ENCODE measurements around the gene COLGALT1. TPM values are rescaled to one million over a fixed set of nuclear protein-coding genes. Genes with fewer than 3 reads are reported as not detected.

Gene COLGALT1
- total and polyA plus RNA-seq, 4 donors, result 14.4 to 32.2 (median 22.5) TPM

- TF ChIP-seq EGR1 (IDR thresholded peaks at IDR 0.05; ENCODE audit: low read depth in 2 of 2), result no peak
- TF ChIP-seq NR2F2 (IDR thresholded peaks at IDR 0.05), result no peak
- no peak for TF ChIP-seq RAD21 (IDR thresholded peaks at IDR 0.05)
- TF ChIP-seq ATF3 (IDR thresholded peaks at IDR 0.05), result no peak
- no peak for TF ChIP-seq MAX (IDR thresholded peaks at IDR 0.05)
- TF ChIP-seq CTCF (IDR thresholded peaks at IDR 0.05; ENCODE audit: low read depth, low read length, missing input control), result no peak
- no peak for TF ChIP-seq REST (IDR thresholded peaks at IDR 0.05)
- TF ChIP-seq FOXA1 (IDR thresholded peaks at IDR 0.05), result no peak
- TF ChIP-seq HNF4A (conservative IDR thresholded peaks at IDR 0.05), result no peak
Observed at GRCh38 chr19:17626456-17627015, 71.1 kb downstream of the COLGALT1 start.

GRCh38 chr19:17627161-17627560, 71.7 kb downstream of the COLGALT1 start:
- no peak overlapping the region for H3K4me3 ChIP-seq (ENCODE audit: low read depth in 1 of 3, low read length in 3 of 3)
- DNase-seq (ENCODE audit: low spot score), result no peak
- H3K4me1 ChIP-seq (ENCODE audit: control insufficient read depth in 4 of 4, insufficient read depth in 4 of 4, low read length in 3 of 4), result no peaks in the 10 kb centered on the region
- TF ChIP-seq FOXA1 (IDR thresholded peaks at IDR 0.05), result no peak
- TF ChIP-seq JUND (IDR thresholded peaks at IDR 0.05), result no peak
- H3K9me3 ChIP-seq (ENCODE audit: control insufficient read depth in 4 of 4, low read length in 3 of 4), result peaks cover 0 to 5% (median 0%) of the 10 kb centered on the region in 4 donors
- 88% methylated on average over 3 of the region's 3 CpGs for WGBS
- no peak overlapping the region for H3K9ac ChIP-seq (ENCODE audit: low read depth in 1 of 2, low read length in 2 of 2)
- H3K27me3 ChIP-seq (ENCODE audit: control insufficient read depth in 4 of 4, insufficient read depth in 4 of 4, low read length in 3 of 4), result no peaks in the 10 kb centered on the region
- no peak overlapping the region for H3K27ac ChIP-seq (ENCODE audit: low read depth in 1 of 2, low read length in 2 of 2)
- no peaks in the 10 kb centered on the region for H3K36me3 ChIP-seq (ENCODE audit: control insufficient read depth in 4 of 4, insufficient read depth in 3 of 4, low read depth in 1 of 4, low read length in 3 of 4)

More at GRCh38 chr19:17626456-17627015, 71.1 kb downstream of the COLGALT1 start:
- Histone ChIP-seq H3K4me3 (ENCODE audit: low read depth in 1 of 3, low read length in 3 of 3) (no peak overlapping the region), H3K9me3 (ENCODE audit: control insufficient read depth in 4 of 4, low read length in 3 of 4) (peaks cover 0 to 6% (median 4%) of the 10 kb centered on the region in 4 donors), H3K27ac (ENCODE audit: low read depth in 1 of 2, low read length in 2 of 2) (no peak overlapping the region), H3K27me3 (ENCODE audit: control insufficient read depth in 4 of 4, insufficient read depth in 4 of 4, low read length in 3 of 4) (no peaks in the 10 kb centered on the region), H3K4me1 (ENCODE audit: control insufficient read depth in 4 of 4, insufficient read depth in 4 of 4, low read length in 3 of 4) (no peaks in the 10 kb centered on the region), H3K9ac (ENCODE audit: low read depth in 1 of 2, low read length in 2 of 2) (no peak overlapping the region), H3K36me3 (ENCODE audit: control insufficient read depth in 4 of 4, insufficient read depth in 3 of 4, low read depth in 1 of 4, low read length in 3 of 4) (no peaks in the 10 kb centered on the region)
- 83% methylated on average over 12 of the region's 12 CpGs for WGBS
- DNase-seq (ENCODE audit: low spot score), result no peak

GRCh38 chr19:17627921-17628320, 72.5 kb downstream of the COLGALT1 start:
- DNase-seq (ENCODE audit: low spot score), result no peak
- TF ChIP-seq FOXA2 (IDR thresholded peaks at IDR 0.05) (no peak), HNF4A (conservative IDR thresholded peaks at IDR 0.05) (no peak), REST (IDR thresholded peaks at IDR 0.05) (no peak), TAF1 (conservative IDR thresholded peaks at IDR 0.05) (no peak), RXRA (IDR thresholded peaks at IDR 0.05) (no peak), ATF3 (IDR thresholded peaks at IDR 0.05) (no peak)
- Histone ChIP-seq H3K9me3 (ENCODE audit: control insufficient read depth in 4 of 4, low read length in 3 of 4) (peaks cover 0 to 1% (median 0%) of the 10 kb centered on the region in 4 donors), H3K27me3 (ENCODE audit: control insufficient read depth in 4 of 4, insufficient read depth in 4 of 4, low read length in 3 of 4) (no peaks in the 10 kb centered on the region), H3K9ac (ENCODE audit: low read depth in 1 of 2, low read length in 2 of 2) (no peak overlapping the region), H3K4me1 (ENCODE audit: control insufficient read depth in 4 of 4, insufficient read depth in 4 of 4, low read length in 3 of 4) (no peaks in the 10 kb centered on the region), H3K4me3 (ENCODE audit: low read depth in 1 of 3, low read length in 3 of 3) (no peak overlapping the region), H3K27ac (ENCODE audit: low read depth in 1 of 2, low read length in 2 of 2) (no peak overlapping the region), H3K36me3 (ENCODE audit: control insufficient read depth in 4 of 4, insufficient read depth in 3 of 4, low read depth in 1 of 4, low read length in 3 of 4) (no peaks in the 10 kb centered on the region)
- WGBS, result 74% methylated on average over 5 of the region's 5 CpGs
